Measurements from ENCODE around the gene SUMF2. TPM values are rescaled to one million over a fixed set of nuclear protein-coding genes. Genes with fewer than 3 reads are reported as not detected.
"Not testable (repeated sequence)": the region's sequence is repeated elsewhere in the genome, so short reads cannot be mapped to it uniquely, and the experiment has no call there.

SUMF2 gene
- total and polyA plus RNA-seq, 5 donors, result 39.8 to 50.0 (median 44.3) TPM

- H3K4me1 ChIP-seq (ENCODE audit: control insufficient read depth, insufficient read depth, low read length), result no peaks in the 10 kb centered on the region
- no peak overlapping the region for H3K4me3 ChIP-seq (ENCODE audit: low read length)
- H3K9me3 ChIP-seq (ENCODE audit: control insufficient read depth, low read length), result no peaks in the 10 kb centered on the region
- no peak for ATAC-seq
- no peak for DNase-seq
- H3K27me3 ChIP-seq (ENCODE audit: control insufficient read depth, insufficient read depth), result no peaks in the 10 kb centered on the region
- WGBS, result 96% methylated on average over 1 of the region's 1 CpG
- no peak overlapping the region for H3K27ac ChIP-seq (ENCODE audit: low read length)
- intact Hi-C loops (cut with DNase I), result no loop called here
Observed at GRCh38 chr7:56107954-56108258, 43.8 kb downstream of the SUMF2 start.

- intact Hi-C loops (cut with DNase I), result no loop called here
- Histone ChIP-seq H3K4me3 (ENCODE audit: low read length) (no peak overlapping the region), H3K27me3 (ENCODE audit: control insufficient read depth, insufficient read depth) (no peaks in the 10 kb centered on the region), H3K27ac (ENCODE audit: low read length) (no peak overlapping the region), H3K4me1 (ENCODE audit: control insufficient read depth, insufficient read depth, low read length) (no peaks in the 10 kb centered on the region), H3K9me3 (ENCODE audit: control insufficient read depth, low read length) (no peaks in the 10 kb centered on the region)
- DNase-seq (no peak), ATAC-seq (no peak)
- 64% methylated on average over 1 of the region's 1 CpG for WGBS
Observed at GRCh38 chr7:56110611-56111010, 46.5 kb downstream of the SUMF2 start.

GRCh38 chr7:56112244-56112643, 48.2 kb downstream of the SUMF2 start:
- 88% methylated on average over 3 of the region's 3 CpGs for WGBS
- H3K27ac ChIP-seq (ENCODE audit: low read length); H3K27me3 ChIP-seq (ENCODE audit: control insufficient read depth, insufficient read depth); intact Hi-C loops (cut with DNase I); ATAC-seq; H3K4me3 ChIP-seq (ENCODE audit: low read length); H3K4me1 ChIP-seq (ENCODE audit: control insufficient read depth, insufficient read depth, low read length); H3K9me3 ChIP-seq (ENCODE audit: control insufficient read depth, low read length); DNase-seq: not testable (repeated sequence)

GRCh38 chr7:56115852-56116538, 51.9 kb downstream of the SUMF2 start, which contains the start of gene NUPR2:
Gene NUPR2 (minus strand): TSS chr7:56116417. CDS start chr7:56116314, 103 bp downstream.
- no peaks in the 10 kb centered on the region for H3K9me3 ChIP-seq (ENCODE audit: control insufficient read depth, low read length)
- WGBS, result 6% methylated on average over 65 of the region's 65 CpGs
- no peaks in the 10 kb centered on the region for H3K27me3 ChIP-seq (ENCODE audit: control insufficient read depth, insufficient read depth)
- no peak within 1 kb of the TSS for H3K4me3 ChIP-seq (ENCODE audit: low read length)
- H3K27ac ChIP-seq (ENCODE audit: low read length), result no peak within 1 kb of the TSS
- intact Hi-C loops (cut with DNase I), result no loop called here
- H3K4me1 ChIP-seq (ENCODE audit: control insufficient read depth, insufficient read depth, low read length), result no peaks in the 10 kb centered on the region
- DNase-seq, result peak in 1 of 3 donors; percentile 50
- ATAC-seq, result peak in 1 of 2 donors; percentile 33

GRCh38 chr7:56121440-56121839, 57.4 kb downstream of the SUMF2 start:
- Histone ChIP-seq H3K4me1 (ENCODE audit: control insufficient read depth, insufficient read depth, low read length) (no peaks in the 10 kb centered on the region), H3K27ac (ENCODE audit: low read length) (no peak overlapping the region), H3K9me3 (ENCODE audit: control insufficient read depth, low read length) (no peaks in the 10 kb centered on the region), H3K27me3 (ENCODE audit: control insufficient read depth, insufficient read depth) (no peaks in the 10 kb centered on the region), H3K4me3 (ENCODE audit: low read length) (no peak overlapping the region)
- no peak for ATAC-seq
- intact Hi-C loops (cut with DNase I), result no loop called here
- no peak for DNase-seq
- 77% methylated on average over 6 of the region's 6 CpGs for WGBS

GRCh38 chr7:56124981-56125380, 60.9 kb downstream of the SUMF2 start:
- H3K27ac ChIP-seq (ENCODE audit: low read length), result no peak overlapping the region
- ATAC-seq (no peak), DNase-seq (no peak)
- no peak overlapping the region for H3K4me3 ChIP-seq (ENCODE audit: low read length)
- H3K9me3 ChIP-seq (ENCODE audit: control insufficient read depth, low read length), result no peaks in the 10 kb centered on the region
- intact Hi-C loops (cut with DNase I), result no loop called here
- no peaks in the 10 kb centered on the region for H3K27me3 ChIP-seq (ENCODE audit: control insufficient read depth, insufficient read depth)
- 58% methylated on average over 6 of the region's 6 CpGs for WGBS
- H3K4me1 ChIP-seq (ENCODE audit: control insufficient read depth, insufficient read depth, low read length), result no peaks in the 10 kb centered on the region

- DNase-seq (no peak), ATAC-seq (no peak)
- WGBS, result 77% methylated on average over 8 of the region's 8 CpGs
- intact Hi-C loops (cut with DNase I), result no loop called here
- no peaks in the 10 kb centered on the region for H3K4me1 ChIP-seq (ENCODE audit: control insufficient read depth, insufficient read depth, low read length)
- no peak overlapping the region for H3K4me3 ChIP-seq (ENCODE audit: low read length)
- no peaks in the 10 kb centered on the region for H3K9me3 ChIP-seq (ENCODE audit: control insufficient read depth, low read length)
- no peaks in the 10 kb centered on the region for H3K27me3 ChIP-seq (ENCODE audit: control insufficient read depth, insufficient read depth)
- no peak overlapping the region for H3K27ac ChIP-seq (ENCODE audit: low read length)
Observed at GRCh38 chr7:56125831-56126230, 61.7 kb downstream of the SUMF2 start.

GRCh38 chr7:56127241-56127975, 63.3 kb downstream of the SUMF2 start:
- no peak for ATAC-seq
- intact Hi-C loops (cut with DNase I), result no loop called here
- DNase-seq, result no peak
- WGBS, result 69% methylated on average over 7 of the region's 7 CpGs
- Histone ChIP-seq H3K27me3 (ENCODE audit: control insufficient read depth, insufficient read depth) (no peaks in the 10 kb centered on the region), H3K4me3 (ENCODE audit: low read length) (no peak overlapping the region), H3K4me1 (ENCODE audit: control insufficient read depth, insufficient read depth, low read length) (no peaks in the 10 kb centered on the region), H3K27ac (ENCODE audit: low read length) (no peak overlapping the region), H3K9me3 (ENCODE audit: control insufficient read depth, low read length) (no peaks in the 10 kb centered on the region)

Other genes with a start within 250 kb of the SUMF2 start
- gene SEPTIN14, start 201.5 kb upstream of the SUMF2 start, total RNA-seq, result not detected
- not detected for gene SEPTIN14, start 201.5 kb upstream of the SUMF2 start, polyA plus RNA-seq
- 1 to 10 TPM; 2.8 to 7.3 (median 3.5) TPM for gene ZNF713, start 176.8 kb upstream of the SUMF2 start, total RNA-seq
- gene ZNF713, start 176.8 kb upstream of the SUMF2 start, polyA plus RNA-seq, result 2.0 TPM
- 10 to 100 TPM; 16.6 to 22.2 (median 19.3) TPM for gene MRPS17, start 112.4 kb upstream of the SUMF2 start, total RNA-seq
- 19.1 TPM for gene MRPS17, start 112.4 kb upstream of the SUMF2 start, polyA plus RNA-seq
- gene NIPSNAP2, start 99.7 kb upstream of the SUMF2 start, total RNA-seq, result 100 to 1,000 TPM; 209 to 280 (median 253) TPM
- gene NIPSNAP2, start 99.7 kb upstream of the SUMF2 start, polyA plus RNA-seq, result 209 TPM
- 10 to 100 TPM; 10.8 to 19.1 (median 13.4) TPM for gene PSPH, start 12.8 kb upstream of the SUMF2 start, total RNA-seq
- 6.5 TPM for gene PSPH, start 12.8 kb upstream of the SUMF2 start, polyA plus RNA-seq
- 10 to 100 TPM; 58.5 to 72.6 (median 69.5) TPM for gene CCT6A, start 12.5 kb upstream of the SUMF2 start, total RNA-seq
- 79.0 TPM for gene CCT6A, start 12.5 kb upstream of the SUMF2 start, polyA plus RNA-seq
- 10 to 100 TPM; 22.6 to 50.4 (median 29.6) TPM for gene PHKG1, start 28.7 kb downstream of the SUMF2 start, total RNA-seq
- gene PHKG1, start 28.7 kb downstream of the SUMF2 start, polyA plus RNA-seq, result 24.5 TPM
- gene CHCHD2, start 42.2 kb downstream of the SUMF2 start, total RNA-seq, result 100 to 1,000 TPM; 376 to 473 (median 432) TPM
- gene CHCHD2, start 42.2 kb downstream of the SUMF2 start, polyA plus RNA-seq, result 522 TPM
- not detected for gene NUPR2, start 52.1 kb downstream of the SUMF2 start, total RNA-seq
- gene NUPR2, start 52.1 kb downstream of the SUMF2 start, polyA plus RNA-seq, result not detected

All from right cardiac atrium (tissue), 5 donors.